ENCODE results near the gene TAF3.
"Not testable (repeated sequence)": the region's sequence is repeated elsewhere in the genome, so short reads cannot be mapped to it uniquely, and the experiment has no call there.

Gene TAF3

GRCh38 chr10:7971949-7972348 is 153.6 kb downstream of the TAF3 start:
- no peak for DNase-seq (ENCODE audit: low read depth in 2 of 2)

DNA sequence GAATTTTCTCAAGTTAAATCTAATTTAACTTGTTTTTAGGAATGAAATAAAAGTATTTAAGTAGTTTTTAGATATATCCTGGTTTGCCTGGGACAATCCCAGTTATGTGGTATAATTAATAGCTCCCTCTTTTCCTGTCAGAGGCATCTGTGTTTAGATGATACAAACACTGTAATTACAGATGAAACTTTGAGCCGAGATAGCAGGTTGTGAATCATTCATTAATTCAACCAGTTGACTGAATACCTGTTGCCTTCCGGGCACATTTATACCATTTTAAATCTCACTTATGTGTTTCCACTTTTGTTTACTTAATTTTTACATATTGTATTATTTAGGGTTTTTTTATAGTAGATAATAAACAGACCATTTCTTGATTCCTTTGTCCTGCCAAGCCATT is 154.1 kb downstream of the TAF3 start:
- no peak for DNase-seq (ENCODE audit: low read depth in 2 of 2)

DNA sequence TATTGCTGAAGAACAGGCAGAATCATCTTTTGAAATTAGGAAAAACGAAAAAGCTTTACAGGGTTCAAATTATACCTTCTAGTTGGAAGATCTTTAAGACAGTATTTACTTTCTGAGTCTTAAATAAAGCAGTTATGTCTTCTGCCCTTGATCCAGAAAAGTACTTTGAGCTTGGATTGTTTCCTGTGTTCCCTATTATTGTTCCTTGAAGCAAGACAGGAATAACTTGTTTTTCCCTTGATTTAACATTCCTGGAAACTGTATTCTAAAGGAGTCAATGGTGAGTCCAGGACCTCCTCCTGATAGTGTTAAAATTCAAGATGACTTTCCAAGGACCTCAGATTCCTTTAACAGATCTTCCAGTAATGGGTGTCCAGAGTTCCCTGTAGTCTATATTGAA is 161.9 kb downstream of the TAF3 start:
- DNase-seq (ENCODE audit: low read depth in 2 of 2) = no peak

- no peak for DNase-seq (ENCODE audit: low read depth in 2 of 2)
Measured at GRCh38 chr10:7982727-7983126, 164.4 kb downstream of the TAF3 start.

DNA sequence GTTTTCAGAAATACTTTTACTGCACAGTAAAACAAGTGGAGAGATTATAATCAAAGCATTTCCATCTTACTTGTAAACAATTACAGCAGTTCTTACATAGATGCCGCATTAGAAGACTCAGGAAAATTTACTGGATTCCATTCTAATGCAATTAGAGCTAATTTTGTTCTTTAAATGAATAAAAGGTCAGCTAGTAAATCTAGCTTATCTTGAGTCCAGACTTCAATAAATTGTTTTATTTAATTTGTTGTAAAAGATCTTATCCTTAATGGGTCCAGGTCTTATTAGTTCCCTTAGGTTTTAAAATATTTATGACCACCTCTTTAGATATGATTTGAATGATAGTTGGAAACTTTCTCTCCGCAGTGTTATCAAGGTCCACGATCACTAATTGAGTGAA is 166.0 kb downstream of the TAF3 start:
- no peak for DNase-seq (ENCODE audit: low read depth in 2 of 2)

DNA sequence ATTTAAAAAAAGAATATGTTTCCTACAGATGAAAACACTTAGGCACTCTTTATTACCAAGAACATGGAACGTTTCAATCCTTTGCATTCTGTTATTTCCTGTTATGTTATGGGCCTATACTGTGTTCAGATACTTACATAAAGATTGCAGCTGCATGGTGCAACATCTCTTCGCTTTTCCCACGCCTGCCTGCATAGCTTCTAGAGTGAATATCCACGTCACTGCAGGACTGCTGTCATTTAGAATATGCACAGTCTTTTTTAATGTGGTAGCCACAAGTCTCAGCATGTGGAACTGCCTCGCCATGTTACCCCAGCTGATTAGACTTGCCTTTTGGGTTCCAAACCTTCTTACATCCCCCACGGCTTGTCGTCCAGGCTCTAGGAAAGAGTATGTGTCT is 166.6 kb downstream of the TAF3 start:
- DNase-seq (ENCODE audit: low read depth in 2 of 2) = no peak

DNA sequence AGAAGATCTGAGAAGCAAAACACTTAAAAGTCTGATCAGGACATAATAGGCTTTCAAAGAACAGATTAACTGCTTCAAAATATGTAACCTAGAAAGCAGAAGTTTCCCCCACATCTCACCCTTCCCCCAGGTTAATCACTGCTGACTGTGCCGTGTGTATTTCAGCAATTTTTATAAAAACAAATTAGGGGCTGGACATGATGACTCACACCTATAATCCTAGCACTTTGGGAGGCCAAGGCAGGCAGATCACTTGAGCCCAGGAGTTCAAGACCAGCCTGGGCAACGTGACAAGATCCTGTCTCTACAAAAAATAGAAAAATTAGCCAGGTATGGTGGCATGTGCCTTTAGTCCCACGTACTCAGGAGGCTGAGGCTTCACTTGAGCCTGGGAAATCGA is 168.5 kb downstream of the TAF3 start:
- no peak for DNase-seq (ENCODE audit: low read depth in 2 of 2)

DNA sequence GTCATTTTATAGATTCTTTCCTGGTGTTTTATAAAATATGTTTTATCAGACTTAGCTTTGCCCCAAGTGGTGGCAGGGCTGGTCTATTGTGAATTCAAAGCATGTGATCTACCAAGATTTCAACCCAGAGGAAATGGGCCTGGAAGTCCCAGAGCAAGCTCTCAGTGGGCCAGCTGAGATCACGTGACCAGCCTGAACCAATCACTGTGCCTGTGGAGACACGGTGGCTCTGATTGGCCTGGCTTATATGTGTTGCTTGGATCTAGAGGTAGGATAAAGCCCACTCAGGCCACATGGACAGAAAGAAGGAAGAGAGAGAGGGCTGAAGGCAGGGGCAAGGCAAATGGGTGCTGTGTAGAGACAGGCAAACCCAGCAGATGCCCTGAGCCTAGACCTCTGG is 170.7 kb downstream of the TAF3 start:
- DNase-seq (ENCODE audit: low read depth in 2 of 2) = no peak

DNA sequence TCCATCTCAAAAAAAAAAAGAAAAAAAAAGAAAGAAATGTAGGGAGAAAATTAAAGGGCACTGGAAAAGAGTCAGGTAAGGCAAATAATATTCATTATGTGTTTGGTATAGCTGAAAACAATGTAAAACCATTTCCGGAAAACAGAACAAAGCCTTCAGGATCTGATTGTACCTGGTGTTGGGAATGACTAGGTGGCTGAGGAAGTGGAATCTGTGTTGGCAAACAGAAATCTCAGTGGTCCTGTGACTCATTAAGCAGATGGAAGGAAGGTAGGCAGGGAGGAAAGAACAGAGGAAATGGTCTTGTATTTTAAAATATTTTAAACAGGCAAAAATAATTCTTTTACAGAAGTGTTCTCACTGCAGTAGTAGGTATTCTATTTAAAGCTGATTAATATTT is 180.5 kb downstream of the TAF3 start:
- DNase-seq (ENCODE audit: low read depth in 2 of 2) = no peak

- no peak for DNase-seq (ENCODE audit: low read depth in 2 of 2)
Measured at GRCh38 chr10:8004469-8005000, 186.2 kb downstream of the TAF3 start.

DNA sequence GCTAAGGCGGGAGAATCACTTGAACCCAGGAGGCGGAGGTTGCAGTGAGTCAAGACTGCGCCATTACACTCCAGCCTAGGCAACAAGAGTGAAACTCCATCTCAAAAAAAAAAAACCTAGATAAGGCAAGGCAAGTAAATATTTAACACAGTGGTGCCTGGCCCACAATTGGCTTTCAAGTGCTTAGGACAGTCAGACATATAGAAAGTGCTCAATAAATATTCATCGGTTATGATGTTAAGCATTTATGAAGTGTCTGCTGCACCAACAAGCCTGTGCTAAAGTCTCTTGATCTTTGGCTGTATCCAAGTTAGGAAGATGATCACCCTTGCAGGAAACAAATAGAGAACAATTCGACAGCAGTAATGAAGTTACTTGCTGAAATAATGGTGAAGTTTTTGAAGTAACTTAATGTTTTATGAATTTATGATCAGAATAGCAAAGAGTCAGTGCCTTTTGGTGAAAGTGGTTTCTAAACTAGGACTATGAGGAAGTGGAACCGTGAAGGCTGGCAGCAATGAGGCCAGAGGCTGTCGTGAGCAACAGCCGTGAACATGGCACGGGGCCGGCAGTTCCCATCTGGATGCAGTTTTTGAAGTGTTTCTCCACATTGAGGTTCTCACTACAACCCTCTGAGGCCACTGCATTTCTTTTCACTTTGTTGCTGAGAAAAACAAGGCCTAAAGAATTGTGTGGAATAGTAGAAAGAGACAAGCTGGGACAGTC is 188.1 kb downstream of the TAF3 start:
- DNase-seq (ENCODE audit: low read depth in 2 of 2) = no peak

- DNase-seq (ENCODE audit: low read depth in 2 of 2) = no peak
Measured at GRCh38 chr10:8009031-8009430, 190.7 kb downstream of the TAF3 start.

DNA sequence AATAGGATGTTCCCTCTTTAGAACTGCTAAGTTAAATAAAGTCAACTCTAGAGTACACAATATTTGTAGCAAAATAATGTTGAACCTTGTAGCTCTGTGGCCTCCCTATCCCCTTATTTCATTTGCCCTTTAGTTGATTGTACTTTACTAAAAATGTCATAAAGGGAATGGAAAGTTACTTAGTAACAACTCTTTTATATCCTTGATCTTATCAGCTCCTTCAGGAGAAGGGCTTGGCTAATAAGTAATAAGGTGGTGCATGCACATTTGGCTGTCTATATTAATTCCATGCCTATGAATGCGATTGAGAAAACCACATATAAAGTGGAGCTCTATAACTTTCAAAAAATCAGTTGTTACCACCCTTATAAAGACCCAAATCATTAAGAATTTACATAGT is 194.7 kb downstream of the TAF3 start:
- DNase-seq (ENCODE audit: low read depth in 2 of 2) = no peak

DNA sequence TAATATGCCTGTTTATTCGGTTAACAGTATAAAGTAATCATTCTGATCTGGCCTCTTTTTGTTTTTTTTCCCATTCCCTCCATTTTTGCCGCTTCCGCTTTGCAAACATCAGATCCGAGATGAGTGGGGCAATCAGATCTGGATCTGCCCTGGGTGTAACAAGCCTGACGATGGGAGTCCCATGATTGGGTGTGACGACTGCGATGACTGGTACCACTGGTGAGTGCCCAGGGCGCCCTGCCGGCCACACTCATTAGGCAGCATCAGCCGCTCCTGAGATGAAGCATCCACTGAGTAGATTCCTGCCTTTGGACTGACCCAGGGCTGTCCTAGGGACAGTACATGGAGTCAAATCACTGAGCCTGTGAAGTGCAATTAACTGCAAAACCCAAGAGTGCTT is 195.3 kb downstream of the TAF3 start:
- no peak for DNase-seq (ENCODE audit: low read depth in 2 of 2)

- DNase-seq (ENCODE audit: low read depth in 2 of 2) = no peak
Measured at GRCh38 chr10:8014649-8015048, 196.3 kb downstream of the TAF3 start.

DNA sequence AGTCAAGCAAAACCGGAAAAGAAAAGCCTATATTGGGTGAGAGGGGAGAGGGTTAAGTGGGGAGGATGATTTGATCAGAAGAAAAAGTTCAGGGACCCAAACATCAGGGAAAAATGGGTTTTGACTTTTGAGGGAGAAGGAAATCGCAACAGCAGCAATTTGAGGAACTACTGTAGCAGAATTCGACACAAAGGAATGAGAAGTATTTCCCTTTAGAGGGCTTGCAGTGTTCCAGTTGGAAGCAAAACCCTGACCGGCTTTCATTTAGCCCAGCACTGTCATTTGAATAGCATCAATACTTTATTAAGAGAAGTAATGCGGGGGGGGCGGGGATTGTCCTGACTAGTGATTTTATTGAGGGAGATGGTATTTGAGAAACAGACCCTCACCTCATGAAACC is 199.0 kb downstream of the TAF3 start:
- no peak for DNase-seq (ENCODE audit: low read depth in 2 of 2)

GRCh38 chr10:8023321-8023720 is 205.0 kb downstream of the TAF3 start:
- DNase-seq (ENCODE audit: low read depth in 2 of 2) = no peak

- DNase-seq (ENCODE audit: low read depth in 2 of 2) = no peak
Measured at GRCh38 chr10:8023851-8024250, 205.5 kb downstream of the TAF3 start.

GRCh38 chr10:8026349-8027259 is 208.3 kb downstream of the TAF3 start:
- no peak for DNase-seq (ENCODE audit: low read depth in 2 of 2)

- DNase-seq (ENCODE audit: low read depth in 2 of 2) = not testable (repeated sequence)
Measured at GRCh38 chr10:8031211-8031610, 212.9 kb downstream of the TAF3 start.

DNA sequence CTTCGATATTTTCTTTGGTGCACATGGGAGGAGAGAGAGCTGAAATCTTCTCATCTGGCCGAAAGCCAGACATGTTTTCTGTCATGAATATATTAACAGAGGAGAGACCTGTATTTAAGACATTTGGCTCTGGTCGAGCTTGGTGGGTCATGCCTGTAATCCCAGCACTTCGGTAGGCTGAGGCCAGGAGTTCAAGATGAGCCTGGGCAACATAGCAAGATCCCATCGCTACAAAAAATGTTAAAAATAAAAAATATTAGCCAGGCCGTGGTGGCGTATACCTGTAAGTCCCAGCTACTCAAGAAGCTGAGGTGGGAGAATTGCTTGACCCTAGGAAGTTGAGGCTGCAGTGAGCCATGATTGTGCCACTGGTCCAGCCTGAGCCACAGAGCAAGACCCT is 214.3 kb downstream of the TAF3 start:
- no peak for DNase-seq (ENCODE audit: low read depth in 2 of 2)

GRCh38 chr10:8033812-8034465 is 215.6 kb downstream of the TAF3 start:
- DNase-seq (ENCODE audit: low read depth in 2 of 2) = no peak

Data from stimulated activated CD8-positive, alpha-beta memory T cell treated with anti-CD3 and anti-CD28 coated beads, Interleukin-15, amount 100 ng/mL, for 48 hours (primary cell).